B cell (primary cell): ENCODE measurements around the gene FAIM.

ENCODE experiments used
- EZH2 ChIP-seq: IDR thresholded peaks from 2 replicates; pipeline ENCODE4 v1.6.1; 2012; ENCODE audit warnings: borderline replicate concordance, low read depth, mild to moderate bottlenecking, moderate library complexity, low read length; ENCODE audit not compliant: insufficient read depth, poor library complexity, severe bottlenecking
- TF ChIP-seq, protein P1 (sequence below): fragments of 200-600 bp; IDR thresholded peaks from one replicate; pipeline ENCODE4 v1.8.0; 2022; ENCODE audit warnings: antibody characterized with exemption, mild to moderate bottlenecking

DNA sequence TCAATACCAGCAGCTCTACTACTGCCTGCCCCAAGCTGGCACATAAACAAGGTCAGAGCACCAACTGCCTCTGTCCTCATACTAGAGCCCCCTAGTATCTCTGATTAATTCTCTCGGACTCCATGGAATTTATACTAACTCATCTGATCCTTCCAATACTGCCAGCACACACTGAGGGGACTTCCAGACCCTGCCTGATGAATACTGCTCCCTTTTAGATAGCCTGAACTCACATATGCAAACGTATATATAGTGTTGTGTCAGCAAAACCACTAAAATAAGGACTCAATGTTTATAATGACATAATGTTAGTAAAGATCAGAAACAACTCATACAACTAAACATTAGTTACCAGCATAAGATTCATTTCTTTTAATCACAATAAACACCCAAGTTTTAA is 39.5 kb upstream of the FAIM start:
- TF ChIP-seq, protein P1, sequence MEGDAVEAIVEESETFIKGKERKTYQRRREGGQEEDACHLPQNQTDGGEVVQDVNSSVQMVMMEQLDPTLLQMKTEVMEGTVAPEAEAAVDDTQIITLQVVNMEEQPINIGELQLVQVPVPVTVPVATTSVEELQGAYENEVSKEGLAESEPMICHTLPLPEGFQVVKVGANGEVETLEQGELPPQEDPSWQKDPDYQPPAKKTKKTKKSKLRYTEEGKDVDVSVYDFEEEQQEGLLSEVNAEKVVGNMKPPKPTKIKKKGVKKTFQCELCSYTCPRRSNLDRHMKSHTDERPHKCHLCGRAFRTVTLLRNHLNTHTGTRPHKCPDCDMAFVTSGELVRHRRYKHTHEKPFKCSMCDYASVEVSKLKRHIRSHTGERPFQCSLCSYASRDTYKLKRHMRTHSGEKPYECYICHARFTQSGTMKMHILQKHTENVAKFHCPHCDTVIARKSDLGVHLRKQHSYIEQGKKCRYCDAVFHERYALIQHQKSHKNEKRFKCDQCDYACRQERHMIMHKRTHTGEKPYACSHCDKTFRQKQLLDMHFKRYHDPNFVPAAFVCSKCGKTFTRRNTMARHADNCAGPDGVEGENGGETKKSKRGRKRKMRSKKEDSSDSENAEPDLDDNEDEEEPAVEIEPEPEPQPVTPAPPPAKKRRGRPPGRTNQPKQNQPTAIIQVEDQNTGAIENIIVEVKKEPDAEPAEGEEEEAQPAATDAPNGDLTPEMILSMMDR: no peak
- TF ChIP-seq EZH2: no peak
